NCI-H748 (cell line): ENCODE measurements around the gene CDK11B.
"Not testable (repeated sequence)": the region's sequence is repeated elsewhere in the genome, so short reads cannot be mapped to it uniquely, and the experiment has no call there.

Experiments
- DNase-seq: peaks from one replicate; lab custom pipeline; 2025; ENCODE audit not compliant: unreplicated experiment; lab: John Stamatoyannopoulos, UW

The CDK11B gene

DNA sequence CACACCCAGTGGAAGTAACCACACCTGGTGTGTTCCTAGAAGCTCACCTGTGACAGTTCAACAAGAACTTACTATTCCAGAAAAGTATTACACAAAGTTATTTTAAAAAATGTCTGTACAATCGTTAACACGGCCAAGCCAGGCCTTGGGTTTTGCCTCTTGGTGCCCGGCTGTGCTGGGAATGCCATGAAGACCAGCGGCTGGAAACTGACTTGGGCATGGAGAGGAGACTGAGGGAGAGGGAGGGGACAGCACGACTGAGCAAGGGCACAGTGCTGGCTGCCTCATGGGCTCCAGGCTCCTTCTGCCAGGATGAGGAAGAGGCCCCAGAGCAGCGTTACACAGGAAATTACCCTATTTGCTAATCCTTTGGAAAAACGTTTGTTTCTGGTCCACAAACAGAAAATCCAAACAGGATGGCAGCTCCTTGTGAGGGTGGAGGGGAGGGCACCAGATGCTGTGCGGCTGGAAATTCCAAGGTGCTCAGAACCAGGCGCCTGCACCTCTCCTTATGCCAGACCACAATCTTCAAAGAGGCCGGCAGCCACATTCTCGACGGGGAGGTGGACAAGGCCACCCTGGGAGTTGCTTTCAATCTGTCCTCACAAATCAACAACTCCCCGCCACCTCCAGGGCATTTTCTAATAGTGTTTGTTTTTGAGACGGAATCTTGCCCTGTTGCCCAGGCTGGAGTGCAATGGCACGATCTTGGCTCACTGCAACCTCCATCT, 4.2 kb upstream of the CDK11B start:
- not testable (repeated sequence) for DNase-seq

DNA sequence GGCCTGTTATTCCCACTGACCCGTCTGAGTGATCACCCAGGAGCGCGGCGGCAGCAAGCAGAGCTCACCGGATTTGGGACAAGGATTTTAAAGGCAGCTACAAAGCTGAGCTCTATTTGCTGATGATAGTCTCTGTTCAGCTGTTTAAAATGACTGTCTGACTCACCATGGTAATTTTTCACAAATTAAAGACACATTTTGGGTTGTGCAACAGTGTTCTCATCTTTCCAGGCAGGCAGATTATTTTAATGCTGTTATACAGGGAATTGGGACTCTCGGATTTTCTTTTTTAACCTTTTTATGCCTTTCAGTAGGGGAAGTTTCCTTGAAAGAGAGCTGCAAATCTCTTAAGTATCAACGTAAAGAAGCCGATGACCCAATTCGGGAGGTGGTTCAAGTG, 3.6 kb upstream of the CDK11B start:
- not testable (repeated sequence) for DNase-seq

- DNase-seq, result not testable (repeated sequence)
Measured at GRCh38 chr1:1648265-1648664, 10.5 kb downstream of the CDK11B start.

GRCh38 chr1:1647567-1648241, 11.1 kb downstream of the CDK11B start:
- not testable (repeated sequence) for DNase-seq

DNA sequence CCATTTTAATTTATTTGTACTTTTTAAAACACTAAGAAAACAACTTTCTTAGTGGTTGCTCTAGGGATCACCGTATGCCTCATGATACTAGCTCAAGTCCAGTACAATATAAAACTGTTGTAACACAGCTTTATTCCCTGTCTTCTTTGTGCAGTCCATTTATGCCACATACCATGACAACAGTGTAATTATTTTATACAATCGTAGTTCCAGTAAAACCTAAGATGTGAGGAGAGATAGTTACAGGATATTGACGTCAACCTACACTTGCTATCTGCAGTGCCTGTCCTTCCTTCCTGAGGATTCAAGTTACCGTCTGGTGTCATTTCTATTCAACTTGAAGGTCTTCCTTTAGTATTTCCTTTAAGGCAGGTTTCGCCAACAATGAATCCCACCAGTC, 12.5 kb downstream of the CDK11B start:
- DNase-seq, result not testable (repeated sequence)

DNA sequence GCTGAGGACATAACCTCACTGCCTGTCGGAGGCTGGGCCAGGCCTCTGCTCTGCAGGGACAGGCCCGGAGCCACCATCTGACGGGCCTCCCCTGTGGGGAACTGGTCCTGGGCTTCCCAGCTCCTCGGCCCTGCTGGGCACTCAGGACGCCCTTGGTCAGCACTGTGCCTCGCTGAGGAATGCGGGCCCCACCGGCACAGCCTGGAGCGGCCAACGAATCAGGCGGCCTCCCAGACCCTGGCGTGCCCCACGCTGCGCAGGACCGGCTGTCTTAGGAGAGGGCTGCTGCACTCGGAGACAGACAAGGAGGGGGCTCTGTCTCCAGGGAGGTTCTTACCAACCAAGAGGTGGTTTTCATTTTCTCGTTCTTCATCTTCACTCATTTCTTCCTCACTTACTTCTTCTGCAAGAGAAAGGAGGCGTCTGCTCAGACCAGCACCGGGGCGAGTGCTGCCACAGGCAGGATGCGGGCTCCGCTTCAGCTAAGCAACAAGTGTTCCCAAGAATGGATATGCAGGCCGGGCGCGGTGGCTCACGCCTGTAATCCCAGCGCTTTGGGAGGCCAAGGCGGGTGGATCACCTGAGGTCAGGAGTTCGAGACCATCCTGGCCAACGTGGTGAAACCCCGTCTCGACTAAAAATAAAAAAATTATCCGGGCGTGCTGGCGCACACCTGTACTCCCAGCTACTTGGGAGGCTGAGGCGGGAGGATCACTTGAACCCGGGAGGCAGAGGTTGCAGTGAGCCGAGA, 17.9 kb downstream of the CDK11B start:
- not testable (repeated sequence) for DNase-seq

- DNase-seq, result not testable (repeated sequence)
Measured at GRCh38 chr1:1640081-1640480, 18.7 kb downstream of the CDK11B start.

DNA sequence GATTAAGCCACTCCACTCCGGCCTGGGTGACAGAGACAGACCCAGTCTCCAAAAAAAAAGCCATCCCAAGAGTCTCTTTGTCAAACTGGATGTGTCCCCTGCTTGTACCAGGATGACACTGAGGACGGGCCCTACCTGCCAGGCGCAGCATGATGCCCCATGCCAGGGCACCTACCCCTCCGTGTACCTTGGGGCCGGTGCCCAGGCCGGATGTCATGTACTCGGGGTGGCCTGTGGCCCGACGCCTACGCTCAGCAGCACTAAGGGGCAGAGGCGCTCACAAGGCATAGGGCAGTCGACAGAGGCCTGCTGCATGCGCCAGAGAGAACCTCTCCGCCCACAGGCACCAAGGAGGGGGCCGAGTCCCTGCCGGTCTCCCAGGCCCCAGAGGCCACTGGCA, 19.4 kb downstream of the CDK11B start:
- DNase-seq, result not testable (repeated sequence)

DNA sequence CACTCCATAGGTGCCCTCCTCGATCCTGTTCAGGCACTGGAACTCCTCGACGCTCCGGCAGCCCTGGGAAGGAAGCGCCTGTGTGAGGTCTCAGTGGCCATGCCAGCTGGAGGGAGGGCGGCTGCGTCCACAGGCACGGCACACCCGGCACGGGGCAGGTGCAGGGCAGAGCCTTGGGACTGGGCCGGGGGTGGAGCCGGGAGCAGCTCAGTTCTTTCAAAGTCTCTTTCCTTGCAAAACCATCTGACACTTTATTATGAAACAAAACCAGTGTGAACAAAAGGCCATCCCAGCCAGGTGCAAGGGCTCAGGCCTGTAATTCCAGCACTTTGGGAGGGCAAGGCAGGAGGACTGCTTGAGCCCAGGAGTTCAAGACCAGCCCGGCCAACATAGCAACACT, 20.3 kb downstream of the CDK11B start:
- not testable (repeated sequence) for DNase-seq

- DNase-seq, result not testable (repeated sequence)
Measured at GRCh38 chr1:1637479-1637875, 21.3 kb downstream of the CDK11B start.

- not testable (repeated sequence) for DNase-seq
Measured at GRCh38 chr1:1636621-1637478, 22.0 kb downstream of the CDK11B start.

DNA sequence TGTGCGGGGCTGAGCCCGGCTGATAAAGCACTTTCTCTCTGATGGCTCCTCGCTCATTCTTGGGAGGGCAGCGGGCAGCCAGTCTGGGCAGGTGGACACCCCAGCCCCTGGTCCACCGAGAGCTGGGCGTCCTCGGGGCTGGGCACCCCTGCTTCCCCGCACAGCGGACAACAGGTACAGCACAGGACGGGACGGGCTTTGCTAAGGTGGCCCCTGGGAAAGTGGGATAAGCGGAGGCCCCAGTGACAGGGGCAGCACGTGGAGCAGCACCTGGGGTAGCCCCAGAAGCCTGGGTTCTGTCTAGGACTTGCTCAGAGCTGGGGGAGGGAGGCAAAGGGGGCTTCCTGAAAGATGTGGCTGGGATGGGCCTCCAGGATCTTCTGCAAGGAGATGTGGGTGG, 24.2 kb downstream of the CDK11B start:
- not testable (repeated sequence) for DNase-seq

DNA sequence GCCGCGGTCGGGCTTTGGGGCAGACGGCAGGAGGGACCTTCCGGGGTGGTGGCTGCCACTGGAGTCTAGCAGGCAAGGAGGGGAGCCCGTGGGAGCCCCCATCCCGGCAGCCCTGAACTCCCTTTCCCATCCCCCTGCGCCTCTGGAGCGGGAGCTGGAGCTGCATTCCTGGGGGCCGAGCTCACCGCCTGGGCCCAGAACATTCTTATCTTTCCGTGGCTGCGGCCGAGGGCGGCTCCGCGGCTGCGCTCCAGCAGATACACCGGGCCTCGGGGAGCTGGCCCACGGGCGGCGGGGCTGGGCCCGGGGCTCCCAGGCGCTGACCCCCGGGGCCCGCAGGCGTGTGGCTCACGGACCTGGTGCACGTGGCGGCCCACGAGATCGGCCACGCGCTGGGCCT, 25.4 kb downstream of the CDK11B start:
- not testable (repeated sequence) for DNase-seq

GRCh38 chr1:1631782-1632420, 26.9 kb downstream of the CDK11B start, which contains the start of gene MMP23B:
TSS of gene MMP23B (plus strand) at chr1:1632173. CDS start at chr1:1632219, 46 bp downstream.
- peak; percentile 37 for DNase-seq

- peak; percentile 36 for DNase-seq
Measured at GRCh38 chr1:1630965-1631781, 27.6 kb downstream of the CDK11B start.

GRCh38 chr1:1630191-1630964, 28.4 kb downstream of the CDK11B start:
- DNase-seq, result peak; percentile 85

- DNase-seq, result no peak
Measured at GRCh38 chr1:1629430-1630190, 29.2 kb downstream of the CDK11B start.
